Retinal pigment epithelial cell (primary cell): ENCODE data around the gene CEBPA.

ENCODE experiments used
- DNase-seq: peaks from one replicate; pipeline ENCODE4 v3.0.0-alpha.2; 2010; ENCODE audit warnings: low read depth
- H3K4me3 ChIP-seq: 2 replicates; pipeline ENCODE4 v1.5.1; 2011; ENCODE audit warnings: mild to moderate bottlenecking, low read length, control low read depth, moderate library complexity
- TF ChIP-seq, protein P1 (sequence below): conservative IDR thresholded peaks from 2 replicates; pipeline ENCODE4 v1.5.1; 2011; ENCODE audit warnings: low read depth, low read length, control low read depth, inconsistent platforms

Gene CEBPA

DNA sequence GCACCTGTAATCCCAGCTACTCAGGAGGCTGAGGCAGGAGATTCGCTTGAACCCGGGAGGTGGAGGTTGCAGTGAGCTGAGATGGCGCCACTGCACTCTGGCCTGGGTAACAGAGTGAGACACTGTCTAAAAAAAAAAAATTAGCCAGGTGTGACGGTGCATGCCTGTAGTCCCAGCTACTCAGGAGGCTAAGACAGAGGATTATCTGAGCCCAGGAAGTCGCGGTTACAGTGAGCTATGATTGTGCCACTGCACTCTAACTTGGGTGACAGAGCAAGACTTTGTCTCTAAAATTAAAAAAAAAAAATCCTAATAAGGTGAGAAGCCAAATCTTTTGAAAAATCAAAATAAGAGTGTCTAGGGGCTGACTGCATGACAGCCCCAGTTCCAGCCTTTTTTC lies 9.7 kb upstream of the CEBPA start:
- DNase-seq, result no peak
- no peak overlapping the region for H3K4me3 ChIP-seq
- TF ChIP-seq, protein P1, sequence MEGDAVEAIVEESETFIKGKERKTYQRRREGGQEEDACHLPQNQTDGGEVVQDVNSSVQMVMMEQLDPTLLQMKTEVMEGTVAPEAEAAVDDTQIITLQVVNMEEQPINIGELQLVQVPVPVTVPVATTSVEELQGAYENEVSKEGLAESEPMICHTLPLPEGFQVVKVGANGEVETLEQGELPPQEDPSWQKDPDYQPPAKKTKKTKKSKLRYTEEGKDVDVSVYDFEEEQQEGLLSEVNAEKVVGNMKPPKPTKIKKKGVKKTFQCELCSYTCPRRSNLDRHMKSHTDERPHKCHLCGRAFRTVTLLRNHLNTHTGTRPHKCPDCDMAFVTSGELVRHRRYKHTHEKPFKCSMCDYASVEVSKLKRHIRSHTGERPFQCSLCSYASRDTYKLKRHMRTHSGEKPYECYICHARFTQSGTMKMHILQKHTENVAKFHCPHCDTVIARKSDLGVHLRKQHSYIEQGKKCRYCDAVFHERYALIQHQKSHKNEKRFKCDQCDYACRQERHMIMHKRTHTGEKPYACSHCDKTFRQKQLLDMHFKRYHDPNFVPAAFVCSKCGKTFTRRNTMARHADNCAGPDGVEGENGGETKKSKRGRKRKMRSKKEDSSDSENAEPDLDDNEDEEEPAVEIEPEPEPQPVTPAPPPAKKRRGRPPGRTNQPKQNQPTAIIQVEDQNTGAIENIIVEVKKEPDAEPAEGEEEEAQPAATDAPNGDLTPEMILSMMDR, result no peak

DNA sequence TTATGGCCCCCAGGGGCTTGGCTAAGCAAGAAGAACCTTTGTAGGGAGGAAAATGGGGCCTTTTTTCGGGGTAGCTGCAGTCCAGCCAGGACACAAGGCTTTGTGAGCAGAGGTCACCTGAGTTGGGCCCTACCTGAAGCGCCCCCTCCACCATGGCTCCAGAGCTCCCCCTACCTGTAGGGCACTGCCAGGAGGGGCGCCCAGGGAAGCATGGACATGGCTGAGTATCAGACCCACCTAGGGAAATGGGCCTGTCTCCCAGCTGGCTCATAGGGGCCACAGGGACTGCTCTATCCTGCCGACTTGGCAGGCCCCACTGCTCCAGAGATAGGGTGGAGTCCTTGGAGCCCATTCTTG lies 9.0 kb upstream of the CEBPA start:
- H3K4me3 ChIP-seq, result no peak overlapping the region
- DNase-seq, result no peak
- TF ChIP-seq, protein P1, result no peak

- TF ChIP-seq, protein P1, result no peak
- H3K4me3 ChIP-seq, result no peak overlapping the region
- no peak for DNase-seq
Measured at GRCh38 chr19:33310606-33311325, 8.4 kb upstream of the CEBPA start.

DNA sequence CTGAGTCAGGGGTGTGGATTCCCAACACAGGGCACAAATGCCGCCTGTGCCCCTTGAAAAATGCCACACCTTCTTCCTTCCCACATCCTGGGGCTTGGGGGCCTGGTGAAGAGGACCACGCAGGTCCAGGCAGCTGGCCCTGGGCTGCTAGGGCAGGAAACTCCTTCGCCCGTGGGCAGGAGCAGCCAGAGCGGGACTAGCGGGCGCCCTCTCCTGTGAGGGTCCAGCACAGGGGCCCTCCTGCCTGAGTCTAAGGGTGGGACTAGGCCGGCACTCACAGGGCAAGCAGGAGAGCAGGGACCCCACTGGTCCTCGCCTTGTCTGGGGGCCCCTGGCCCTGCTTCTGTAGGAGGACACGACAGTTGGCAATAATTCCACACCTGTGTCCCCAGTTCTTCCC lies 7.5 kb upstream of the CEBPA start:
- no peak overlapping the region for H3K4me3 ChIP-seq
- TF ChIP-seq, protein P1, result no peak
- no peak for DNase-seq

GRCh38 chr19:33306853-33307792 lies 4.8 kb upstream of the CEBPA start:
- TF ChIP-seq, protein P1, result no peak
- H3K4me3 ChIP-seq, result no peak overlapping the region
- no peak for DNase-seq

- DNase-seq, result no peak
- TF ChIP-seq, protein P1, result no peak
- H3K4me3 ChIP-seq, result no peak overlapping the region
Measured at GRCh38 chr19:33306191-33306590, 3.9 kb upstream of the CEBPA start.
